Measurements from ENCODE around the gene DDAH2.
A peak's percentile ranks its signal among the peaks of the same experiment; 100 is the strongest.

DDAH2 gene

GRCh38 chr6:31729979-31730630, 1.0 kb upstream of the DDAH2 start:
- peak; percentile 89 for DNase-seq

- peak; percentile 91 for DNase-seq
These were observed 448 bp upstream of the DDAH2 start for GRCh38 chr6:31729515-31729978.

GRCh38 chr6:31727717-31728671, 1.1 kb downstream of the DDAH2 start:
- DNase-seq = no peak

GRCh38 chr6:31727034-31727716, 1.9 kb downstream of the DDAH2 start:
- no peak for DNase-seq

GRCh38 chr6:31725502-31726350, 3.4 kb downstream of the DDAH2 start:
- no peak for DNase-seq

- no peak for DNase-seq
These were observed 5.0 kb downstream of the DDAH2 start for GRCh38 chr6:31723980-31724691.

- DNase-seq = no peak
These were observed 5.7 kb downstream of the DDAH2 start, which contains the start of gene MPIG6B for GRCh38 chr6:31723245-31723979. MPIG6B (plus strand) TSS chr6:31723373; CDS start chr6:31723384, 11 bp downstream.

- no peak for DNase-seq
These were observed 6.9 kb downstream of the DDAH2 start for GRCh38 chr6:31722173-31722572.

GRCh38 chr6:31721351-31722020, 7.6 kb downstream of the DDAH2 start, which contains the start of gene LY6G6C:
LY6G6C (minus strand) TSS chr6:31721746; CDS start chr6:31721679, 67 bp downstream.
- no peak for DNase-seq

- no peak for DNase-seq
These were observed 8.8 kb downstream of the DDAH2 start for GRCh38 chr6:31720196-31720770.

GRCh38 chr6:31719001-31719400, 10.1 kb downstream of the DDAH2 start:
- DNase-seq = no peak

GRCh38 chr6:31718265-31718664, 10.8 kb downstream of the DDAH2 start:
- no peak for DNase-seq

- no peak for DNase-seq
These were observed 11.4 kb downstream of the DDAH2 start for GRCh38 chr6:31717499-31718222.

- DNase-seq = no peak
These were observed 13.8 kb downstream of the DDAH2 start, which contains the start of gene LY6G6D for GRCh38 chr6:31715022-31715958. LY6G6D (plus strand) TSS chr6:31715348; CDS start chr6:31715356, 8 bp downstream.

- DNase-seq = no peak
These were observed 15.0 kb downstream of the DDAH2 start for GRCh38 chr6:31713991-31714684.

- DNase-seq = no peak
These were observed 15.6 kb downstream of the DDAH2 start for GRCh38 chr6:31713465-31713864.

GRCh38 chr6:31712296-31712695, 16.8 kb downstream of the DDAH2 start:
- DNase-seq = no peak

All from activated CD8-positive, alpha-beta memory T cell treated with anti-CD3 and anti-CD28 coated beads for 24 hours (primary cell).